ENCODE measurements around the gene TTC34. TPM values are rescaled to one million over a fixed set of nuclear protein-coding genes. Genes with fewer than 3 reads are reported as not detected.

Gene TTC34
- total and polyA plus RNA-seq, 5 donors from 2014 or later, result 0.05 to 1.1 (median 0.13) TPM

- Histone ChIP-seq H3K27me3 (ENCODE audit: control insufficient read depth, insufficient read depth, low read length) (no peaks in the 10 kb centered on the region), H3K27ac (ENCODE audit: insufficient read depth, low read length, poor library complexity, severe bottlenecking) (no peak overlapping the region), H3K36me3 (ENCODE audit: control insufficient read depth, insufficient read depth, low read length) (peaks cover 4% of the 10 kb centered on the region), H3K9me3 (ENCODE audit: control insufficient read depth in 2 of 2, low read length in 2 of 2) (no peaks in the 10 kb centered on the region), H3K4me1 (ENCODE audit: control insufficient read depth, insufficient read depth, low read length, poor library complexity, severe bottlenecking) (peaks cover 36% of the 10 kb centered on the region), H3K4me3 (ENCODE audit: low read depth, low read length) (no peak overlapping the region)
- ATAC-seq (ENCODE audit: low read depth in 2 of 2) (no peak), DNase-seq (no peak)
- no peaks in the 10 kb centered on the region for H3K9me3 Mint-ChIP-seq
- no peaks in the 10 kb centered on the region for H3K27me3 Mint-ChIP-seq
- no peak overlapping the region for H3K27ac Mint-ChIP-seq
- peaks cover 7 to 33% (median 15%) of the 10 kb centered on the region in 4 donors for H3K4me1 Mint-ChIP-seq
- peak overlapping the region; percentile 32 to 76 (median 52) for H3K4me3 Mint-ChIP-seq
- H3K36me3 Mint-ChIP-seq, result no peaks in the 10 kb centered on the region
These were observed 212.6 kb downstream of the TTC34 start for GRCh38 chr1:2588661-2589430.

DNA sequence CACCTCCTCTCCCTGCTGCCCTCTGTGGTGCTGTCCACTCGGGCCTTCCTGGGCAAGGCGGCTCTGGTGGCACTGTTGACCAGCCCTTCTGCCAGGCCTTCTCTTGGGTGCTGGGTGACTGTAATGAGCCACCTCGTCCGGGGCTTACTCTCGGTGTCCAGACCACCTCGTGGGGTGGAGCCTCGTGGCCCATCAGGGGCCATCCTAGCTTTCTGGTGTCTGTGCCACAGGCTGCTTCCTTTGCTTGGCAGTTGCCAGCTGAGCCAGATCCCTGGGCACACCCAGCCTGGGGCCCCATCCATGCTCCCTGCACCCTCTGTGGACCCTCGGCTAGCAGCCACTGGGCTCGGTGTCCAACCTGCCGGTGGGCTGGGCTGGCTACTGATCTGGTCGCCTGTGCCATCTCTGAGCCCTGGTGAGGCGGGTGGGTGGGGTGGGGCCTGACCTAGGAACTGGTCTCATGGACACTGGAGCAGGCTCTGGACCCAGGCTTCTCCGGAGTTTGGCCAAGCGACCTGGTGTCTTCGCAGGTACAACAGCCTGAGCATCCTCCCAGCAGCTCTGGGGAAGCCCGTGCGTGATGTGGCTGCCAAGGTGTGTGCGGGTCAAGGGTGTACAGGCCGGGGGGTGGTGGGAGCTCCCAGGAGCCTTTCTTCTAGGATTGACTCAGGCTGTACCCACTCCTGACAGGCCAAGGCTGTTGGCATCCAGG lies 213.5 kb downstream of the TTC34 start:
- peaks cover 4% of the 10 kb centered on the region for H3K36me3 ChIP-seq (ENCODE audit: control insufficient read depth, insufficient read depth, low read length)
- DNase-seq (no peak), ATAC-seq (ENCODE audit: low read depth in 2 of 2) (no peak)
- no peaks in the 10 kb centered on the region for H3K27me3 ChIP-seq (ENCODE audit: control insufficient read depth, insufficient read depth, low read length)
- Mint-ChIP-seq H3K36me3 (no peaks in the 10 kb centered on the region), H3K9me3 (no peaks in the 10 kb centered on the region), H3K4me3 (peak overlapping the region; percentile 68 to 90 (median 84)), H3K4me1 (peaks cover 15 to 41% (median 22%) of the 10 kb centered on the region in 4 donors), H3K27ac (no peak overlapping the region), H3K27me3 (no peaks in the 10 kb centered on the region)
- peak overlapping the region; percentile 1 for H3K27ac ChIP-seq (ENCODE audit: insufficient read depth, low read length, poor library complexity, severe bottlenecking)
- H3K4me3 ChIP-seq (ENCODE audit: low read depth, low read length), result no peak overlapping the region
- no peaks in the 10 kb centered on the region for H3K9me3 ChIP-seq (ENCODE audit: control insufficient read depth in 2 of 2, low read length in 2 of 2)
- peaks cover 41% of the 10 kb centered on the region for H3K4me1 ChIP-seq (ENCODE audit: control insufficient read depth, insufficient read depth, low read length, poor library complexity, severe bottlenecking)

GRCh38 chr1:2587071-2587859 lies 214.2 kb downstream of the TTC34 start:
- Histone ChIP-seq H3K27ac (ENCODE audit: insufficient read depth, low read length, poor library complexity, severe bottlenecking) (peak overlapping the region; percentile 98), H3K4me1 (ENCODE audit: control insufficient read depth, insufficient read depth, low read length, poor library complexity, severe bottlenecking) (peaks cover 48% of the 10 kb centered on the region), H3K36me3 (ENCODE audit: control insufficient read depth, insufficient read depth, low read length) (peaks cover 4% of the 10 kb centered on the region), H3K4me3 (ENCODE audit: low read depth, low read length) (no peak overlapping the region), H3K9me3 (ENCODE audit: control insufficient read depth in 2 of 2, low read length in 2 of 2) (no peaks in the 10 kb centered on the region), H3K27me3 (ENCODE audit: control insufficient read depth, insufficient read depth, low read length) (no peaks in the 10 kb centered on the region)
- no peaks in the 10 kb centered on the region for H3K36me3 Mint-ChIP-seq
- H3K4me1 Mint-ChIP-seq, result peaks cover 16 to 45% (median 26%) of the 10 kb centered on the region in 4 donors
- peak overlapping the region in 1 of 3 donors; percentile 44 for H3K27ac Mint-ChIP-seq
- DNase-seq, result peak in 1 of 3 donors; percentile 57
- H3K4me3 Mint-ChIP-seq, result peak overlapping the region; percentile 68 to 90 (median 84)
- H3K27me3 Mint-ChIP-seq, result no peaks in the 10 kb centered on the region
- no peak for ATAC-seq (ENCODE audit: low read depth in 2 of 2)
- H3K9me3 Mint-ChIP-seq, result no peaks in the 10 kb centered on the region

GRCh38 chr1:2586154-2587070 lies 215.1 kb downstream of the TTC34 start, which contains the start of gene PRXL2B:
TSS of gene PRXL2B (plus strand) at chr1:2586777. CDS start at chr1:2586886, 109 bp downstream.
- peak within 1 kb of the TSS; percentile 98 for H3K27ac ChIP-seq (ENCODE audit: insufficient read depth, low read length, poor library complexity, severe bottlenecking)
- peaks cover 3% of the 10 kb centered on the region for H3K36me3 Mint-ChIP-seq
- peaks cover 0 to 3% (median 0%) of the 10 kb centered on the region in 7 donors for H3K9me3 Mint-ChIP-seq
- no peaks in the 10 kb centered on the region for H3K27me3 Mint-ChIP-seq
- peak within 1 kb of the TSS; percentile 82 for H3K4me3 ChIP-seq (ENCODE audit: low read depth, low read length)
- DNase-seq (peak; percentile 94 to 98 (median 95)), ATAC-seq (ENCODE audit: low read depth in 2 of 2) (peak; percentile 72)
- peaks cover 18 to 53% (median 33%) of the 10 kb centered on the region in 4 donors for H3K4me1 Mint-ChIP-seq
- peaks cover 53% of the 10 kb centered on the region for H3K4me1 ChIP-seq (ENCODE audit: control insufficient read depth, insufficient read depth, low read length, poor library complexity, severe bottlenecking)
- no peaks in the 10 kb centered on the region for H3K27me3 ChIP-seq (ENCODE audit: control insufficient read depth, insufficient read depth, low read length)
- peak within 1 kb of the TSS; percentile 90 to 97 (median 94) for H3K4me3 Mint-ChIP-seq
- no peaks in the 10 kb centered on the region for H3K9me3 ChIP-seq (ENCODE audit: control insufficient read depth in 2 of 2, low read length in 2 of 2)
- peaks cover 4% of the 10 kb centered on the region for H3K36me3 ChIP-seq (ENCODE audit: control insufficient read depth, insufficient read depth, low read length)
- H3K27ac Mint-ChIP-seq, result peak within 1 kb of the TSS; percentile 95 to 99 (median 98)

Other genes starting within 250 kb of the TTC34 start
- gene TNFRSF14, start 245.3 kb downstream of the TTC34 start, total RNA-seq, result 235 TPM
- gene TNFRSF14, start 245.3 kb downstream of the TTC34 start, polyA plus RNA-seq, result 10 to 100 TPM; 57.3 to 75.8 (median 73.8) TPM
- 24.5 TPM for gene PRXL2B, start 214.9 kb downstream of the TTC34 start, total RNA-seq
- 10 to 100 TPM; 24.7 to 31.1 (median 27.2) TPM for gene PRXL2B, start 214.9 kb downstream of the TTC34 start, polyA plus RNA-seq
- 0.79 TPM for gene MMEL1, start 168.7 kb downstream of the TTC34 start, total RNA-seq
- gene MMEL1, start 168.7 kb downstream of the TTC34 start, polyA plus RNA-seq, result 10 to 100 TPM; 11.7 to 18.1 (median 15.4) TPM
- gene ACTRT2, start 219.8 kb upstream of the TTC34 start, total RNA-seq, result not detected
- gene ACTRT2, start 219.8 kb upstream of the TTC34 start, polyA plus RNA-seq, result not detected

Measured in CD4-positive, CD25-positive, alpha-beta regulatory T cell (primary cell).